ENCODE data around the gene TRIM45.
"Not testable (repeated sequence)": the region's sequence is repeated elsewhere in the genome, so short reads cannot be mapped to it uniquely, and the experiment has no call there.

TRIM45 gene

DNA sequence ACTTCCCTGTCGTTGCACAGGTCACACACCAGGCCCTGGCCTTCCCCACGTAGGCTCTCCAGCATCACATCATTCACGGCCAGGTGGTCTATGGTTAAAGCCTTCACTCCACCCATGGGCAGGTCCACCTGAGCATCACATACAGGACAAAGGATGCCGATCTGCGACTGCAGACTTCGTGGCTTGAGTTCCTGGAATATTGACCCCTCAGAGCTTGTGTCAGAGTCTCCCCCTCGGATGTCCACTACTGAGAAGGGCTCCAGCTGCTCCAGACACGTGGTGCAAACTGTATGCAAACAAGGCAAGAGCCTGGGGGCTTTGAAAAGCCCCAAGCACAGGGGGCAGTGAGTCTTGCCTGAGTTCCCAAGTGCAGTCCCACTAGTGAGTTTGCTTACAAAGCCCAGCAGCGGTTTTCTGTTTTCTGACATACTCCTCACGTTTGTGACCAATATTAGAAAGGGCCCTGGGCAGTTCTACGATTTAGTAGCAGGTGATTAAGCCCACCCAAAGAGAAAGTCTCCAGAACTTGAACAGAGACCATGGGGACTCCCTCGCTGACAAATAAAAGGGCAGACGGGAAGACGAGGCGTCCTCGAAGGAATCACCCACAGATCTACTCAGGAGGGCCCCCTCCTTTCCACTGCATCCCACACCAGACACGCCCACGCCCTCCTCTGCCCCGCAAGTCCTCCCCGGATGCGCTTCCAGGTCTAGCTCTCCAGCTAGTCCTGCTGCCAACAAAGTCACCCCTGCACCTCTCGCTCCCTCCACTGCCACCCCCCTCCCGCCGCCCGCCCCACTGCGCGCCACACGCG lies 568 bp downstream of the TRIM45 start:
- intact Hi-C loops (cut with micrococcal nuclease): loop anchor here (2.0 to 5.0 kb wide), 2 partner anchors 58 to 246 kb away; partner anchors contain the start of gene MAN1A2
- no peaks in the 10 kb centered on the region for H3K9me3 Mint-ChIP-seq
- H3K27me3 Mint-ChIP-seq: peaks cover 13% of the 10 kb centered on the region
- no peaks in the 10 kb centered on the region for H3K36me3 Mint-ChIP-seq (ENCODE audit: low read depth)
- peaks cover 9% of the 10 kb centered on the region for H3K4me1 Mint-ChIP-seq (ENCODE audit: low read depth)
- H3K4me3 Mint-ChIP-seq: peak overlapping the region; percentile 79
- H3K27ac Mint-ChIP-seq: peak overlapping the region; percentile 85

DNA sequence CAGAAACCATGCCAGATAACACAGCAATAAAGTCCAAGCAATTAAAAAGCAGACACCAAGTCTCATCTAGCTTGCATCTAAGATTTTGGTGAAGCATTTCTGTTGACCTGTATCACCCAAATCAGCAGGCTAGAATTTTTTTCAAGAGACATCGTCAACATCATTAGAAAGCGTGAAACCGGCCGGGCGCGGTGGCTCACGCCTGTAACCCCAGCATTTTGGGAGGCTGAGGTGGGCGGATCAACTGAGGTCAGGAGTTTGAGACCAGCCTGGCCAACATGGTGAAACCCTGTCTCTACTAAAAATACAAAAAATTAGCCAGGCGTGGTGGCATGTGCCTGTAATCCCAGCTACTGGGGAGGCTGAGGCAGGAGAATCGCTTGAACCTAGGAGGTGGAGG lies 2.4 kb downstream of the TRIM45 start:
- H3K4me3 Mint-ChIP-seq; intact Hi-C loops (cut with micrococcal nuclease); H3K27ac Mint-ChIP-seq; H3K4me1 Mint-ChIP-seq (ENCODE audit: low read depth); H3K9me3 Mint-ChIP-seq; H3K36me3 Mint-ChIP-seq (ENCODE audit: low read depth): not testable (repeated sequence)
- H3K27me3 Mint-ChIP-seq: peaks cover 13% of the 10 kb centered on the region

DNA sequence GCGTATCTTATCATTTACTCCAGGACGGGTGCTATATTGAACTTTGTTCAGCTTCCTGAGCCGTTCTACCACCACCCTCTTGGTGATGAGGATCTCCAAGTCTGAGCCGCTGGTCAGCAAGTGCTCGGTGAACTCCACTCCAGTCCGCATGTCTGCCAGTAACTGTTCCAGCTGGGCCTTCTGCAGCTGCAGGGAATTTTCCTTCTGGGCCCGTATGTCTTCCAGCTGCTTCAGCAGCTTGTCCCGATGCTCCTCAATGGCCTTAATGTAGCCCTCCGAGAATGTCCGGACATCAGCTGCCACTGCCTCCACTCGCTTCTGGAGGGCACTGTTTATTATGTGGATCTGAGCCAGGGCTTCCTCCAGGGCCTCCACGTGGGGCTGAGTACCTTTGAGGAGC lies 3.4 kb downstream of the TRIM45 start:
- intact Hi-C loops (cut with micrococcal nuclease): no loop called here

DNA sequence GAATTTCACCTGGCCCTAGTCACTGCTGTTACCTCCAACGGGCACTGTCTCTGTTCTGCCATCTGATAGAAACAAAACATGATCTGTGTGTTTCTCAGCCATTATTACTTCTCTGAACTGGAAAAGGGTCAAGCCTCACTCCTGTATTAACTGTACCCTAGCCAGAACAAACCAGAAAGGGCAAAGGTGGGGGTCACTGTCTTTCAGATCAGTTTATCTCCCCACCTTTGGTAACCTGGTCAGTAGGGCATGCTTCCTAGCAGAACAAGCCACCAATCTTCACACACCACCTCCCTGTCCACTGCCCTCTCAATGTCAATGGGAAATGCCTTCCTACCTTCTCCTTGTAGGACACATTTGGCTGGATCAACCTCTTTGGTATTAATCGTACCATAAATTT lies 3.9 kb downstream of the TRIM45 start:
- intact Hi-C loops (cut with micrococcal nuclease): no loop called here
- Mint-ChIP-seq H3K4me1 (ENCODE audit: low read depth) (peaks cover 9% of the 10 kb centered on the region), H3K4me3 (no peak overlapping the region), H3K36me3 (ENCODE audit: low read depth) (no peaks in the 10 kb centered on the region), H3K9me3 (no peaks in the 10 kb centered on the region), H3K27me3 (peaks cover 12% of the 10 kb centered on the region), H3K27ac (no peak overlapping the region)

More for the DNA sequence above, 3.4 kb downstream of the TRIM45 start:
- H3K9me3 Mint-ChIP-seq: no peaks in the 10 kb centered on the region
- H3K27ac Mint-ChIP-seq: no peak overlapping the region
- peaks cover 9% of the 10 kb centered on the region for H3K4me1 Mint-ChIP-seq (ENCODE audit: low read depth)
- no peak overlapping the region for H3K4me3 Mint-ChIP-seq
- H3K27me3 Mint-ChIP-seq: peaks cover 13% of the 10 kb centered on the region
- no peaks in the 10 kb centered on the region for H3K36me3 Mint-ChIP-seq (ENCODE audit: low read depth)

DNA sequence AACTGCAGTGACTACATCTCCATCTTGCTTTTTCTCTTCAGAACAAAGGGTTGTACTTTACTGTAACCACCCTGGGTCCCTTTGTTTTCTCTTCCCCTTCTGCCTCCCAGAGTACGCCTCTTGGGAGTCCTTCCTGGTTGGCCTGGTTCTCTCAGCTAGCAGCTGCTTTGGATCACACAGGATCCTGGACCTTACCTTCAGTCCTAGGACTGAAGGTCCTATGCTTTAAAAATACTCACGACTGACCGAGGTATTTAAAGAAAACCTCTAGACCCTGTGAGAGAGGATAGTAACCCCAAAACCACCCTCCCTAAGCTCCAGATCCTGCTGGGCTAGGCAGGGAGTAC lies 4.8 kb downstream of the TRIM45 start:
- Mint-ChIP-seq H3K4me3 (no peak overlapping the region), H3K27ac (no peak overlapping the region)
- intact Hi-C loops (cut with micrococcal nuclease): no loop called here

DNA sequence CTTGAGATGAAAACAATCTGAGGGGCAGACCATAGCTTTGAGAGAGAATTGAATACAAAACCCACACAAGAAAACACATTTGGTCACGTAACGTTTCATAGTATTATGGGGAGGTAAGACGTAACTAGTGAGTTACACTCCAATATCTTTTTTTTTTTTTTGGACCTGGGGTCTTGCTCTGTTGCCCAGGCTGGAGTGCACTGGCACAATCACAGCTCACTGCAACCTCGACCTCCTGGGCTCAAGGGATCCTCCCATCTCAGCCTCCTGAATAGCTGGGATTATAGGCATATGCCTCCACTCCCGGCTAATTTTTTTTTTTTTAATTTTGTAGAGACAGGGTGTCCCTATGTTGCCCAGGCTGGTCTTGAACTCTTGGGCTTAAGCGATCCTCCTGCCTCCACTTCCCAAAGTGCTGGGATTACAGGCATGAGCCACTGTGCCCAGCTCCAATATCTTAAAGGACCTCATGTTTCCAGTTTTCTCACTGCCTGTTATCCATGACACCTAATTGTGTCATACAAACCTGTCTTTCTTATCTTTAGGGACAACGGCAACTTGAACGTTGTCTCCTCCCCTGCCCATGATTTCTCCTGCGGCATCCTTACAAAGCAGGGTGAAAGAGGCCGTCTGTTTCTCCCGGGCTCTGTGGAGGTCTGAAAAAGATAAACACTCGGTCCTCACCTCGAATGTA lies 5.3 kb downstream of the TRIM45 start:
- Mint-ChIP-seq H3K4me3 (no peak overlapping the region), H3K4me1 (ENCODE audit: low read depth) (peaks cover 8% of the 10 kb centered on the region), H3K36me3 (ENCODE audit: low read depth) (no peaks in the 10 kb centered on the region), H3K27ac (no peak overlapping the region), H3K27me3 (peaks cover 5% of the 10 kb centered on the region), H3K9me3 (no peaks in the 10 kb centered on the region)
- intact Hi-C loops (cut with micrococcal nuclease): no loop called here

More for the DNA sequence above, 4.8 kb downstream of the TRIM45 start:
- H3K9me3 Mint-ChIP-seq: no peaks in the 10 kb centered on the region
- H3K36me3 Mint-ChIP-seq (ENCODE audit: low read depth): no peaks in the 10 kb centered on the region
- peaks cover 9% of the 10 kb centered on the region for H3K4me1 Mint-ChIP-seq (ENCODE audit: low read depth)
- peaks cover 5% of the 10 kb centered on the region for H3K27me3 Mint-ChIP-seq

DNA sequence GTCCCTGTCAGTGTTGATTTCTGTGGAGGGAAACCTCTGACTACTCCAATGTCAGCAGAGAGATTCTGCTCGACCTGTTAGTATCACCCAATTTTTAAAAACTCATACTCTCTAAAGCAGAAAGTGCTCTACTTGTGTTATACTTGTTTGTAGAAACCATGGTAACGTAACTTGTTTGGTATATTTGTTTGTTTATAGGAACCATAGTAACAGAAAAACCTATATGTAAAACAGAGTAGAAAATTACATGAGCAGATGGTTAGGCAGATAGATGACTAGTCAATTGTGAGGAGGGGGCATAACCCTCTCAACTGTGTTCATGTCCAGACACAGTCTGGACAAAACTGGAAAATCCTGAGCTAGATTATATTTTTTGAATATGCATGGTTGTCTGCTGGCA lies 6.7 kb downstream of the TRIM45 start:
- Mint-ChIP-seq H3K27ac (no peak overlapping the region), H3K9me3 (no peaks in the 10 kb centered on the region), H3K4me1 (ENCODE audit: low read depth) (no peaks in the 10 kb centered on the region), H3K36me3 (ENCODE audit: low read depth) (no peaks in the 10 kb centered on the region), H3K27me3 (no peaks in the 10 kb centered on the region), H3K4me3 (no peak overlapping the region)
- intact Hi-C loops (cut with micrococcal nuclease): no loop called here

DNA sequence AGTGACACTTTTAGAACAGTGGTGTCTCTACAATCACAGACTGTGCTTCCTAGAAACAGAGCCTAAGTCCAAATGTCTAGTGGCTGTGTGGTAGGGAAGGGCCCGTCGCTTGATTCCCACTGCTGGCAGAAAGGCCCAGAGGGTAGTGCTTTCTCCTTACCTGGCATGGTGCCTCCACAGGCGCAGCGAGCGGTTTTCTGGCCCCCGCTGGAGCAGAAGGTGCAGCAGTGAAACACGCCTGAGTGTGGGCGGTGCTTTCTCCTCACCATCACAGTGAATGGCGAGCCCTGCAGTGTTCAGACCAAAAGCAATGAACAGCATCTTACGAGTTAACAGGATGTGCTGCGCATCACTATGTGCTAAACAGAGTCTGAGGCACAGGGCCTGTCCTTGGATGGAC lies 8.3 kb downstream of the TRIM45 start:
- no peaks in the 10 kb centered on the region for H3K36me3 Mint-ChIP-seq (ENCODE audit: low read depth)
- H3K4me3 Mint-ChIP-seq: no peak overlapping the region
- intact Hi-C loops (cut with micrococcal nuclease): no loop called here
- no peaks in the 10 kb centered on the region for H3K9me3 Mint-ChIP-seq
- H3K4me1 Mint-ChIP-seq (ENCODE audit: low read depth): peaks cover 4% of the 10 kb centered on the region
- H3K27me3 Mint-ChIP-seq: no peaks in the 10 kb centered on the region
- H3K27ac Mint-ChIP-seq: no peak overlapping the region

DNA sequence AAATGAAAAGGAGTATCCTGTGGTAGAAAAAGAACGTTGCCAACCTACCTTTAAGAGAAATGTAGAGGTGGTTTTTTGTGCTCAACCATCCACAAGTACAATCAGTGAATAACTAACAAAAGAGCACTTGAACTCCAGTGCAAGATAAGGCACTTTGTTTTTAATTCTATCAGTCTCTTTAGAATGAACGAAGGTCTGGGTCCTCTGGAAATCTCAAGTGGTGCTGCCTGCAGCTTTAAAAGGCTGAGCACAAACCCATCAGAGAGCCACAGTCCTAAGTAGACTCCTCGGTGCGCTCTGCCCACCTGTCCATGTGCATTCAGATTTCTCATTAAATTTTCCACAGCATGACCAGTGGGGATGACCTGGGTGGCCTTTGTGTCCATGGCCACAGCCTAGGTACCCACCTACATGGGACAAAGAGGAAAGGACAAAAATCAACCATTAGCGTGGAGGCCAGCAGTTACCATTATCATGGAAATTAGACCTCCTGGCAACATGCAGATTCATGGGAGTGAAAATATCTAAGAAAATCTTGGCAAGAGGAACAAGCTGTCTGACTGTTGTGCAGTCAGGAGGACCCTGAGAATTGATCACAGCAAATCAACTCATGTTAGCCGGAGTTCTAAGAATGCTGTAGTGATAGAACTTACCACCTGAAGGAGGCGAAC lies 9.4 kb downstream of the TRIM45 start:
- intact Hi-C loops (cut with micrococcal nuclease): no loop called here
- H3K36me3 Mint-ChIP-seq (ENCODE audit: low read depth): peaks cover 1% of the 10 kb centered on the region
- no peaks in the 10 kb centered on the region for H3K9me3 Mint-ChIP-seq
- H3K27ac Mint-ChIP-seq: no peak overlapping the region
- H3K4me1 Mint-ChIP-seq (ENCODE audit: low read depth): peaks cover 6% of the 10 kb centered on the region
- no peaks in the 10 kb centered on the region for H3K27me3 Mint-ChIP-seq
- no peak overlapping the region for H3K4me3 Mint-ChIP-seq

DNA sequence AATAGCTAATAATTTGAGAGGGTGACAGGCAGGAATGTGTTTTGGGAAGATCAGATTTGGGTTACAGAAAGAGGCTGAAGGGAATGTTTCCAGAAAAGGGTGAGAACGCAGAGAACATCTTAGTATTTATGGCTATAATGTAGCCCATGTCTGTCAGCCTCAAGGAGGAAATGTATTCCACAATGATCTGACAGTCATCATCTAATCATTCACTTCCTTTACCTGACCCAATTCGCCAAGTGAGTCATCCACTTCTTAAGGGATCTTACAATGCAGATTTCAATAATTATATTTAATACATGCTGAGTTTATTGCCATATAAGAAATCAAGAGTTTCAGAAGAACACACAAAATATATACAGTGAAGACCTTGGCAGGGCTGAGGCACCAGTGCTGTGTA lies 10.8 kb downstream of the TRIM45 start:
- H3K9me3 Mint-ChIP-seq: no peaks in the 10 kb centered on the region
- peaks cover 6% of the 10 kb centered on the region for H3K4me1 Mint-ChIP-seq (ENCODE audit: low read depth)
- intact Hi-C loops (cut with micrococcal nuclease): no loop called here
- H3K4me3 Mint-ChIP-seq: no peak overlapping the region
- no peaks in the 10 kb centered on the region for H3K27me3 Mint-ChIP-seq
- H3K27ac Mint-ChIP-seq: no peak overlapping the region
- peaks cover 12% of the 10 kb centered on the region for H3K36me3 Mint-ChIP-seq (ENCODE audit: low read depth)

DNA sequence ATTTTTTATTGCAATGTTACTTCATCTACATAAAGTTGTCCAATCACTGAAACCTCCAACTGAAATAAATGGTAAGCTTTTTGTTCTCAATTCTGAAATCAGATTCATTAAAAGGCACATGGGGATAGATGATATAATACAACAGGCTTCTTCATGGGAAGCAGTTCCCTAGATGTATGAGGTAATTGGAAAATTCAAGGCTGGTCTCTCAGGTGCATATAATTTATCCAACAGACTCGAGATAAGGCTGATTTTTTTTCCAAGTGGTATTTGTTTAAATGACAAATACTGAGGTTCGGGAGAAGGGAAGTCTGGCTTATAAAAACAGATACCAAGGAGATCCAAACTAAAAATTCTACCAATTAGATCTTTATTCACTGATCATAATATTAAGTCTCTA lies 14.2 kb downstream of the TRIM45 start:
- peaks cover 6% of the 10 kb centered on the region for H3K4me1 Mint-ChIP-seq (ENCODE audit: low read depth)
- peaks cover 29% of the 10 kb centered on the region for H3K36me3 Mint-ChIP-seq (ENCODE audit: low read depth)

DNA sequence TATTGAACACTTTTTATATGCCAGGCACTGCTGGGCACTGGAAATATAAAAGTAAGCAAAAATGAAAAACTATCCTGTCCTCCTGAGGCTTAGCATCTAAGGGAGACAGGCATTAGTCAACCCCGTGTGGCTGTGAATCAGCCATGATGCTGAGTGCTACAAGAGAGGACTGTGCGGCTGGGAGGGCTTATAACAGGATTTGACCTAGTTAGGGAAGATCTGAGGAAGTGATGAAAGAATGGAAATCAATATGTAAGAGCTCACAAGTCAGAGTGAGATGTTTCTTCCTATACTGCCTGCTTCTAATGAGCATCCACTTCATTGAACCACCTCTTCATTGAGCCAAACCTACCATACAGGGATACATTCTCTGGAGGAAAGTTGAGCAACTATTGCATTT lies 15.1 kb downstream of the TRIM45 start:
- Mint-ChIP-seq H3K4me3 (no peak overlapping the region), H3K27me3 (no peaks in the 10 kb centered on the region), H3K9me3 (no peaks in the 10 kb centered on the region), H3K36me3 (ENCODE audit: low read depth) (peaks cover 38% of the 10 kb centered on the region), H3K4me1 (ENCODE audit: low read depth) (peaks cover 6% of the 10 kb centered on the region), H3K27ac (no peak overlapping the region)
- intact Hi-C loops (cut with micrococcal nuclease): no loop called here

More for the DNA sequence above, 14.2 kb downstream of the TRIM45 start:
- H3K9me3 Mint-ChIP-seq: no peaks in the 10 kb centered on the region
- no peak overlapping the region for H3K27ac Mint-ChIP-seq
- H3K27me3 Mint-ChIP-seq: no peaks in the 10 kb centered on the region
- intact Hi-C loops (cut with micrococcal nuclease): no loop called here
- H3K4me3 Mint-ChIP-seq: no peak overlapping the region

DNA sequence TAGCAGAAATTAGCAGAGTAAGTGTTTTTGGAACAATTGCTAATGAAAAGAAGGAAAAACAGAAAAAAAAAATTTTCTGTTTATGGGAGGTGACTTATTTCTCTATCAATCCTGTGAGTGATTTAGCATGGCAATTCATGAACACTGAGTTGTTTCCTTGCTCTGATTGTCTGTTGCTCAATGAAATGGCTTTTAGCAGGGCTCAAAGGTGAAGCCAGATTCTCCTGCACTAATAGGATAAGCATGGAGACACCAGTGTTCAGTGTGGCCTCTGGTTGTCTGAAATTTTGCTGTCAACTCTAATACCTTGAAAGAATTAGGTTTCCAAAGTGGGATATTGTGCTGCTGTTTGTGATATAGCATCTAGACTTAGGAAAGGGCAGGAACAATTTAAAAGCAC lies 15.8 kb downstream of the TRIM45 start:
- Mint-ChIP-seq H3K36me3 (ENCODE audit: low read depth) (peaks cover 46% of the 10 kb centered on the region), H3K27ac (no peak overlapping the region), H3K9me3 (no peaks in the 10 kb centered on the region), H3K4me3 (no peak overlapping the region), H3K4me1 (ENCODE audit: low read depth) (peaks cover 6% of the 10 kb centered on the region), H3K27me3 (no peaks in the 10 kb centered on the region)
- intact Hi-C loops (cut with micrococcal nuclease): no loop called here

DNA sequence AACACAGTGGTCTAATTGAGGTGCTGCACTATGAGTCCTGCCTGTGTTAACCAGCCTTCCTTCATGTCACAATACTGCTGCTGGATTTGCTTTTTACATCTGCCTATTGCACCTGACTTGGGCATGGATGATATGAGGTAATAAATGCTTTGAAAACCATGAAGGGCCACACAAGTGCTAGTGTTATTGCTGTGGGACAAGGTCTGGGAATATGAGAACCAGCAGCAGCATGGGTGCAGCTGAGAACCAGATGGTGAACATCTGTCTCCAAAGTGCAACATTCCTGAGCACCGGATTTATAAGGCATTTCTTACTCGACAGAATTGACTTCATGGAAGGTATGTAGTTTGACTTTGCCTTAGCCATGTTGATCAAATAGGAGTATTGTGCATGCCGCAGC lies 16.6 kb downstream of the TRIM45 start:
- Mint-ChIP-seq H3K27me3 (no peaks in the 10 kb centered on the region), H3K4me3 (no peak overlapping the region), H3K4me1 (ENCODE audit: low read depth) (peaks cover 6% of the 10 kb centered on the region), H3K27ac (no peak overlapping the region), H3K9me3 (no peaks in the 10 kb centered on the region), H3K36me3 (ENCODE audit: low read depth) (peaks cover 53% of the 10 kb centered on the region)
- intact Hi-C loops (cut with micrococcal nuclease): no loop called here

All from dendritic cell treated with granulocyte-macrophage colony-stimulating factor and Interleukin-4, amounts not matched to agents 40 ng/mL and 50 ng/mL, for 4 days (primary cell).